ENCODE measurements around the gene SH2D1B. TPM values are rescaled to one million over a fixed set of nuclear protein-coding genes. Genes with fewer than 3 reads are reported as not detected.

The SH2D1B gene
- total RNA-seq, 1 donor from 2014 or later: 0.12 TPM

GRCh38 chr1:162398999-162399580 is 12.8 kb downstream of the SH2D1B start:
- no peak for DNase-seq (ENCODE audit: low spot score)

DNA sequence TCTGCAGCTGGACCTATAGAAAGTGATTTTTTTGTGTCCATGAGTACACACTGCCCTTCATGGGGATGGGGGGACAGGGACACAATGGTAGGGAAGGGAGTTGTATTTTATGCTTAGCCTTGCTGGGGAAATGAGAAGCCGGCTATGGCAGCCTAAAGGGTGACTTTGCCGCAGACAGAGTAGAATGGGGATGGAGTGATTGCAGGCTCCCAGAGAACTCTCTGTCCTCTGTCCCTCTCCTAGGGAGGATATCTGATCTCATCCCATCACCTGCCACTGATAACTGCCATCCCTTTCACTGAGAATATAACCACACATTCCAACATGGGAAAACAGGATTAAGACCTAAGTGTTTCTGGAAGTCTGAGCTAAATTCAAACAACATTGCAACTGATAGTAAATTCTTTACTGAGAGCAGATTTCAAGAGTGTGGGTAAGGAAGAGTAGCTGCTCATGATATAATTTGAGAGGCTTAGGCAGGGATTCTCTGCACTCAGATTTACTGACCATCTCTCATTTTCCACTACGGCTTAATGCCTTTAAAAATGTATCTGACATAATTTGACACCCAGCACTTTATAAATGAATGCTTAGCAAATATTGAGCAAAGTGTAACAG is 13.9 kb downstream of the SH2D1B start:
- no peak for DNase-seq (ENCODE audit: low spot score)

GRCh38 chr1:162397039-162397448 is 14.9 kb downstream of the SH2D1B start:
- DNase-seq (ENCODE audit: low spot score): no peak

DNA sequence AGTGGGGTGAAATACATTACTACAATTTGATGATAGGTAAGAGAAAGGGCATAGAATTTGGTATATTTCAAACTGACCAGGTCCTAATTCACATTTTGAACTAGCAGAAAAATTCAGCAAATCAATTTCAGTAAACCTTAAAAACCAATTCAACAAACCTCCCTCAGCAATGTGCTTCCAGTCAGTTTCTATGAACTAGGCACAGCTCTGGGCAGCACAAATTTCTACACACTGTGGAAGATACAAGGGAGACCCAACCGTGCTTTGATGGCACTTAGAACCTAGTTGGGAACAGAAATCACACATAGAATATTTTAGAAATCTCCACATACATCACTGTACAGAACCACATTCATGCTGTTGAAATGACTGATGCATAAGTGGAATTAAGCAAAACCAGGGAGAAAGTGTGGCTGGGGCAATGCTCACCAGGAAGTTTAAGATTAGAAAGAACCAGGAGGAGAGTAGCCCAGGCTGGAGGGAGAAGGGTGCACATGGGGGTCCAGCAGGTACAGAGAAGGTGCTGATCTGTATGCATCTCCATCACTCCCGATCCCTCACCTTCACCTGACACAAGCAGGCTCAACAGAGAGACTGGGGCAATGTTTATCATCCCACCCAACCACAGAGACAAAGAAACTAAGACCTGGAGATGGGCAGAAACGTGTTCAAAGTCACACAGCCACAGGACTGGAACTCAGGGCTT is 15.6 kb downstream of the SH2D1B start:
- DNase-seq (ENCODE audit: low spot score): no peak

DNA sequence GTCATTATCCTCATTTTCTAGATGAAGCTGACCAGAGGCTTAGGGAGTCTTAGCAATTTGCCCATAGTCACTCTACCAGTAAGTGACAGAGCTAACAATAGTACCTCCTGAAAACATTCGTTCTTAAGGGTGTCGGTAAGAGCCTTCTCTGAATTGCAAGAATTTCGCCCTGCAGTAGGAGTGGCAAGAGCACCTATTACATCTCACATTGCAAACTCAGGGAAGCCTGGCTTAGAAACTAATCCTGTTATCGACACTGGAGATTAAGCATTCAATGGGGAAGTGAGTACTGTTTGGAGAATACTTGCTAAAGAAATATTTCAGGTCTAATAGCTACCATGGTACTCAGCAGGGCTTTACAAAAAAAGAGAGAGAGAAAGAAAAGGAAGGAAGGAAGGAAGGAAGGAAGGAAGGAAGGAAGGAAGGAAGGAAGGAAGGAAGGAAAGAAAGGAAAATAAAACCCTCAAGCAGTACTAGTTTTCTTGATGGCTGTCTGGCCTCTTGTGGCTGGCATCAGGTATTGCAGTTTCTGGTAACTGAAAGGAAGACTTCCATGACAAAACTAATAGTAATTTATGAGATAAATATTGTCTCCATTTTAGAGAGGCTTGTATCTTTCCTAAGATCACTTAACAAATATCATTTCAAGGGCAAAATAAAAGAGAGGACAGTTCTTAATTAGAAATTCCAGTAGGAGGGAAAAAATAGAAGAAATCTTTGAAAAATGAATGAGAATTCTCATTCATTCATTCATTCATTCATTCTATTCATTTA is 20.0 kb downstream of the SH2D1B start:
- no peak for DNase-seq (ENCODE audit: low spot score)

- no peak for DNase-seq (ENCODE audit: low spot score)
These were observed 21.3 kb downstream of the SH2D1B start for GRCh38 chr1:162390396-162391185.

DNA sequence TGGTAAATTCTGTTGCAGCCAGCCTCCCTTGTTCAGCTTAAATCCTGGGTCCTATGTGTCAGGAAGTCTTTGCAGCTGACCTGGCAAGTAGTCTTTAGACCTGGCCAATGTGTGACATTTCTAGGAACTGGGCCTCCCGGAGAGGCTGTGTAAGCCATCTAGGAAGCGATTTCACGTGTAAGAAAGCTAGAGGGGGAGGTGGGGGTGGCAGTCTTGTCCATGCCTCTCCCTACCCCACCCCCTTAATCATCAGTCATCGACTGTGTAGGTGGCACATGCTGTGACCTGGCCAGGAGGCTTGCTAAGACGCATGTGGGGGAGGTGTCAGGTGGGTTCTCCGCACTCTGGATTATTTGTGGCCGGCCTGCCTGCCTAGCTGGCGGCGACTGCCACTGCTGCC is 22.0 kb downstream of the SH2D1B start:
- no peak for DNase-seq (ENCODE audit: low spot score)

DNA sequence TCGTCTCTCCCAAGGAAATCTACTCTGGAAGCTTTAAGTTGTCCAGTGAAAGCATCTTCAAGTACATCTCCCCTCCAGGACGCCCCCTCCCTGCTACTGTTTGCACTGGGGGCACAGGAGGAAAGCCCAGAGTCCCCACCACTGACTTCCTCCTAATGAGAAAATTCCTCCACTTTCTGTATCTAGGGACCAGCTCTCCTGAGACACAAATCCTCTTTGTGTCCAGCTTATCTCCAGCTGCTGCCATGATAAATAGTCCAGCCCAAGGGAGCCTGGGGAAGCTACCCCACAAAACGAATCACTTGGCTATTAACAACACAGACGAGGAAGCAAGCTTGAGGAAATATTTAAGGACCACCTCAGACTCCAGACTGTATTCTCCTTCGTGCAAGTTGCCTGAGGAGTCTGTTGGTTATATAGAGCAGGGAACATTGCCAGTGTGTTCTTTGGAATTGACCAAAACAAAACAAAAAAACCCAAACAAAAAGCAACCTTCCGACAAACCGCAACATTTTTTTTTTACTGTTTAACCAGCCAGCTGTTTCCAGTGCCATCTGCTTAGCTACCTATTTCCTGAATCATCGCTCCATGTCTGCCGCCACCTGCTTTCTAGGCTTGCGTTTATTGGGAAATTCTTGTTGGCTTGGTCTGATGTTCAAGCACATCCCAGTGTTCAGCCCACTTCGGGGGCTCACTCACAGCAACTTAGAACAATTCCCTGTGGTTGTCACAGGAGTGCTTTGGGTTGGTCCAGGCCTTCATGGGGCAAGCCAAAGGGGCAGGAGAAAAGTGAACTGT is 22.7 kb downstream of the SH2D1B start:
- no peak for DNase-seq (ENCODE audit: low spot score)

- no peak for DNase-seq (ENCODE audit: low spot score)
These were observed 23.3 kb downstream of the SH2D1B start for GRCh38 chr1:162388615-162389014.

GRCh38 chr1:162388083-162388594 is 23.8 kb downstream of the SH2D1B start:
- DNase-seq (ENCODE audit: low spot score): no peak

DNA sequence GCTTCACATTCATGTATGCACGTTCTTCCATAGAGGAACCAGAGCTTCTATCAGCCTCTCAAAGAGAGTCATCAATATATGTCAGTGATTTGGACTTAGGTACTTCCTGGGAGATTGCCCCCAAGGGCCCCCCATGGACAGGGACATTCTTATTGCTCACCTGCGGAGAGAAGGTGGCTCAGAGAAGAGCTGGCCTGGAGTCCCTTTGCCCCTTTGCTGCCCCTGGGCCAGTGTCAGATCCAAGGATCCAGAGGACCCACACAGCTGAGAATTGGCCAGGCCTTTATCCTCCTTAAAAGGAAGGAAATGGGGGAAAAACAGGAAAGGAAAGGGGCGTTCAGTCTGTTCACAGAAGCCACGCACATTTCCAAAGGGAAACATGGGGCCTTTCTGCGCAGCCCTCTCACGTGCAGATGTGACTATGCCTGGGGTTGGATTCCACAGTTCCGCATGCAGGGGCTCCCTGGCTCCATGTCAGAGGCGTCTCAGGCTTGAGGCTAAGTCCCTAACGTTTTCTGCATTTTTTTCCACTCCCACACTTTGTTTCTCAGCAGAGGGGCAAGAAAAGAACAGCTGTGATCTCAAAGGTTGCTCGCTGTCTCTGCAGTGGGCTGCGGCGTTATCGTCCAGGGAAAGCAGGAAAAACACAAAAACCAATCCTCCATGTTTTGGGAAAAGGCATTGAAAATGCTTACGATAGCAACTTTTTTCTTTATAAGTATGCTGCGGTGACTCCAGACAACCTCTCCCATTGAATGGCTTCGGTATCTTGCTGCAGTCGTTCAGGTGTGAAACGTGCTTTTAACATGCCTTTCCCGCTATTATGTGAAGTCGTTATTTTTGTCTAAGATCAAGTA is 24.5 kb downstream of the SH2D1B start:
- no peak for DNase-seq (ENCODE audit: low spot score)

GRCh38 chr1:162386292-162387225 is 25.4 kb downstream of the SH2D1B start:
- DNase-seq (ENCODE audit: low spot score): no peak

DNA sequence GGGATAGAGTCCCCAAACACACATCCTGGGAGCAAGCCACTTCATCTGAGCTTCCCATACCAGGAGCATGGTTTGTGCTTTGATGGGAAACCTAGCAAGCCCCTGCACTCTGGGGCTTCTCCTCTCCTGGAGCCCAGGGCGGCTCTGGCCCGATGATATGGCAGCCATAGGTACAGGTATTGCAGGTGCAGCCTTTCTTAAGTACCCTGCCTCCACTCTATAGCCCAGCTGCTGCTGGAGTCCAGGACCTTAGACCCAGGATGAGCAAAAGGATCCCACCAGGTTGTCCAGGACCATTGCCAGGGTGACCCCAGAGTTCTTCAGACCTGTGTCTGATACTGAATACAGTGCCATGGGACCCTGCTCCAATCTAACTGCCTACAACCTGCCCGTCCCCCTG is 26.2 kb downstream of the SH2D1B start:
- no peak for DNase-seq (ENCODE audit: low spot score)

DNA sequence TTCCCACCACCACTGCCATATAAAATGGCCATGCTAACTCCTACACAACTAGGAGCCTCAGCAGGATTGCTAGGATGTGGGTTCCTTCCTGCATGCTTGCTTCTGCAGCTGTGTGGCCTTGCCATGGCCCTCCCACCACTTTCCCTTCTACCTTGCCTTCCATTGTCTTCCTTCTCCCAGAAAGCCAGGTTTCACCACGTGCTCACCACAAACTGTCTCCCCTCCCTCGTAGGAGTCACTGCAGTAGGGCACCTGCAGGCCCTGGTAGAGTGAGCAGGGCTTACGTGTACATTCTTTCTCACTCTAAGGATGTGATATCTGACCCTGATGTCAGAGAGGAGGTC is 26.7 kb downstream of the SH2D1B start:
- DNase-seq (ENCODE audit: low spot score): no peak

GRCh38 chr1:162384601-162385279 is 27.2 kb downstream of the SH2D1B start:
- no peak for DNase-seq (ENCODE audit: low spot score)

DNA sequence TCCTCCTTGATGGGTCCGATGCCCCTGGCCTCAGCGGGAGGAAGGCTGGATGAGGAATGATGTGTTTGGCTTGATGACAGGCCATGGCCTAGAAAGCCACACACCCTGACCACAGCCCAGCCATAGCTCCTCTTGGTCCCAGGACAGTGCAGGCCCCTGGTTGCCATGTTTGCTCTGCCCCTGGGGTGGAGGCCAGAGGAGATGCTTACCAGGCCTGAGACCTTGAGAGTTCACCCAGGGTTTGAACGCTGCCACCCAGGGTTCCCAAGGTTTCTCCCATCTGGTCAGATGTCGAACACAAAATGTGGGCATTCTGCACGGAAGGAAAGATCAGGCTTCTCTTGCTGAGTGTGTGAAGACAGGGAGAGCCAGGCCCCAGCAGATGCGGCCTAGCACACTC is 27.8 kb downstream of the SH2D1B start:
- DNase-seq (ENCODE audit: low spot score): no peak

DNA sequence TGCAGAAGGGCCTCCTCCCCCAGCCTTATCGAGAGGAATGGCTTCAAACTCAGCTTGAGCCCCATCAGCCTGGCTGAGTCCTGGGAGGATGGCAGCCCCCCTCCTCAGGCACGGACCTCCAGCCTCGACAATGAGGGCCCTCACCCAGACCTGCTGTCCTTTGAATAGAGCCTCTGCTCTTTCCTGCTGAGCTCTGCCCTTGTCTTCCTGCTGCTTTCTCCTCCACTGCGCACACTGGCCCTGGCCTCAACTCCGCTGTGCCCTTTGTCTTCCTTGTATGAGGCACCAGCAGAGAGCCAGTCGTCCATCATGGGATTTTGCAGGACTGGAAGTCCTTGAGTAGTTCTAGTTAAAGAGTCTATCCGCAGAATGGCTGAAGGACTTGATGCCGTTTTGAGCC is 28.4 kb downstream of the SH2D1B start:
- no peak for DNase-seq (ENCODE audit: low spot score)

GRCh38 chr1:162383091-162383490 is 28.8 kb downstream of the SH2D1B start:
- no peak for DNase-seq (ENCODE audit: low spot score)

Data from mucosa of gallbladder (tissue), 1 donor.